GM12892 (cell line): ENCODE measurements around the gene MEGF9.

Experiments
- POLR2A ChIP-seq: IDR thresholded peaks from 2 replicates; pipeline ENCODE4 v1.6.1; 2011; ENCODE audit warnings: low read depth, low read length, control low read depth
- POLR2AphosphoS5 ChIP-seq: IDR thresholded peaks from 2 replicates; pipeline ENCODE4 v1.6.1; 2011; ENCODE audit warnings: low read depth, low read length, control low read depth

DNA sequence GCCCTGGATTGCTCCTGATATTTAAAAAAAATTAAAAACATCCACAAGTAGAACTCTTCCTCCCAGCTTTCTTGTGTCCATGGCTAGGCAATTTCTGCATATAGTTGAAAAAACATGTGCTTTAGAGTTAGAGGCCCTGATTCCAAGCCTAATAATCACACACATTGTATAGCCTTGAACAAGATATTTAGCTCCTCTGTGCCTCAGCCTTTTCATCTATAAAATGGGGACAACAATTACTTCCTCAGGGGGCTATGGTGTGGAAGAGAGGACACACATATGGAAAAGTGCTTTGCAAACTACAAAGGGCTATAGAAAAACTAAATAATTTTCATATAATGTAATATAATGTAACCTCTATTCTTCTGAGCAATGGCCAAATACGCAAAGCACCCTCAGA lies 111.3 kb downstream of the MEGF9 start:
- TF ChIP-seq POLR2AphosphoS5 (no peak), POLR2A (no peak)
